GM10847 (cell line): ENCODE results near the gene STOML1.
A peak's percentile ranks its signal among the peaks of the same experiment; 100 is the strongest.

ENCODE experiments used
- POLR2A ChIP-seq: IDR thresholded peaks from 2 replicates; pipeline ENCODE4 v1.6.1; 2011; ENCODE audit not compliant: insufficient read length; ENCODE audit errors: extremely low read depth

Gene STOML1, protein sequence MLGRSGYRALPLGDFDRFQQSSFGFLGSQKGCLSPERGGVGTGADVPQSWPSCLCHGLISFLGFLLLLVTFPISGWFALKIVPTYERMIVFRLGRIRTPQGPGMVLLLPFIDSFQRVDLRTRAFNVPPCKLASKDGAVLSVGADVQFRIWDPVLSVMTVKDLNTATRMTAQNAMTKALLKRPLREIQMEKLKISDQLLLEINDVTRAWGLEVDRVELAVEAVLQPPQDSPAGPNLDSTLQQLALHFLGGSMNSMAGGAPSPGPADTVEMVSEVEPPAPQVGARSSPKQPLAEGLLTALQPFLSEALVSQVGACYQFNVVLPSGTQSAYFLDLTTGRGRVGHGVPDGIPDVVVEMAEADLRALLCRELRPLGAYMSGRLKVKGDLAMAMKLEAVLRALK

GRCh38 chr15:73991726-73992593 lies at the start of gene STOML1:
Gene STOML1, minus strand, starts transcription at chr15:73992295. Its CDS starts 72 bp downstream, at chr15:73992223.
- peak; percentile 46 for TF ChIP-seq POLR2A

- TF ChIP-seq POLR2A = no peak
Measured at GRCh38 chr15:74041311-74041756, 49.2 kb upstream of the STOML1 start.

DNA sequence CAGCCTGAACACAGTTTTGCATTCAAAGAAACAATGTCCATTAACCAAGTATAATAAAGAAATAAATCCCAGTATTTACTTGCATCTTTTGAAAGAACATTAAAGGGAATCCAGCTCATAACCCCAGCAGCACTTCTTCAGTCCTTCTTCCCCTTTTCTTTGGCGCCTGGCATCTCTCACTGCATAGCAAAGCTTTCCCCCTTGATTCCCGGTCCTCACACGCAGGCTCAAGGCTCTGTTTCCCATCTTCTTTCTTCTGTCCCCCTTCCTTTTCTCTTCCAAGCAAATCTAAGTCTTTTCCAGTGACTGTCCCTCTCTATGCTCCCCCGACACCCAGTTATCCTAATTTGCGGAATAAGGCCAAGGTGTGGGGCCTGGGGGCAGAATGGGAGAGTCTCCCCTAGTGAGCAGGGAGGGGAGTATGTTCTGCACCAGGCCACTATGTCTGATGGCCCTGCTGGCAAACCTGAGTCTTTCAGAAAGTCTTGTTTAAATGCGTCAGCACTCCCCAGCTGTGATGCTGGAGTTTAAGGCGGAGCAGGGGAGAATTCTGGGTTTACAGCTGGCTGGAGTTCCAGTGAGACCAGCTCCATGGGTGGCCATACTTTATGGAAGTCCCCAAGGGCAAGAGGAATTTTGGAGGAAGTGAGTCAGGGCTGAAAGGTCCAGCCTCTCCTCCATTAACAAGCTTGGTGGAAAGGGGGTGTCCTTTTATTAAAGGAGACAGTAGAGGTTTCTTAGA lies 48.2 kb upstream of the STOML1 start:
- TF ChIP-seq POLR2A = no peak

DNA sequence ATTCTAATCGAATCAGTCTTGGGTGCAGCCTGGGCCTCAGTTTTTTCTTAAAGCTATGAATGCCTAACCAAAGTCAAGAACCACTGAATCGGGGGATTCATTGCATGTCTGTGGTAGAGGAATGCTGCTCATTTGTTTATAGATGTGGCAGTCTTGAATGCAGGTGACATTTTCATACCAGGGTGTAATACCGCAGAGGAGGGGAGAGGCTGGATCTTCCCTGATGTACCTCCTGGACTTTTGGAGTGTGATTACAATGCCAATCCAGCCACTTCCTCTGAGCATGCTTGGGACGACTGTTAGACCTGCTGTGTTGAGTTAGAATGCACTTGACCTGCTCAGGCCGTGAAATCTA lies 47.5 kb upstream of the STOML1 start:
- TF ChIP-seq POLR2A = no peak

- TF ChIP-seq POLR2A = no peak
Measured at GRCh38 chr15:74038707-74039655, 46.9 kb upstream of the STOML1 start.

DNA sequence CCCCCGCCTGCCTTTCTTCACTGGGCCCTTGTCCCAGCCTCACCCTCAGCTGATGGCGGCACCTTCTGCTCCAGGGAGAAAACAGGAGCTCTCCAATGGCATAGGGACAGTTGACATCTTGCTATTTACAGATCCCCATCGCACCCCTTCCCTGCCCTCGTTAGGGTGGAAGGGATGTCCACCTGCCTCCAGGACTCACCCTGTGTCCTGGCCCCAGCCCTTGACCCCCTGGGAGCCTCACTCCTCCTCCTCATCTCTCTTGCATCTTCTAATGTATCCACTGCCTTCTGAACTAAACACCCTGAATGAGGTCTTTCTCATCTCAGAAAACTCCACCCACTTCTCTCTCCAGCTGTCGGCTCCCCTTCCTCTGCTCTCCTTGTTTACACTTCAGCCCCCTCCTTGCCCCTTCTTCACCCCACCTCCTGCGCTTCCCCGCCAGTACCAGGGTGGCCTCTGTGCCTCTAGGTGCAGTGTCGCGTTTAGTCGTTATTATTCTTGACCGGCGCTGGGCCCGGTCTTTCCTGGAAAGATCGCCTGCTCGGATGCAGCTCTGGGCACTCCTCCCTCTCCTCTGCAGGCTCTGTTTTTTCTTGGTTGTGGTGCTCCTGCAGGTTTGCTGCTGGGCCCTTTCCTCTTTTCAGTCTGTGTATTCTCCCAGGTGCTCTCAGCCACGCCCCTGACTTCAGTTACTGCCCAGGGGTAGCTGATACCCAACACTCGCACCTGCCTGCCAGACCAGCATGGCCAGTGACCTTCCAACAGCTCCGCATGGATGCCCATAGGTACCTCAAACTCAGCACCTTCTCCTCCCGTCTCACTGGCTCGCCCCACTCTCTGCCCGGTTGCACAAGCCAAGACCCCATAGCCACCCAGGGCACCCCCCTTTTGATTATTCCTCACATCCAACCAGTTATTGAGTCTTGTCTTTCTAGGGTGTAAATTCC lies 45.3 kb upstream of the STOML1 start:
- no peak for TF ChIP-seq POLR2A

DNA sequence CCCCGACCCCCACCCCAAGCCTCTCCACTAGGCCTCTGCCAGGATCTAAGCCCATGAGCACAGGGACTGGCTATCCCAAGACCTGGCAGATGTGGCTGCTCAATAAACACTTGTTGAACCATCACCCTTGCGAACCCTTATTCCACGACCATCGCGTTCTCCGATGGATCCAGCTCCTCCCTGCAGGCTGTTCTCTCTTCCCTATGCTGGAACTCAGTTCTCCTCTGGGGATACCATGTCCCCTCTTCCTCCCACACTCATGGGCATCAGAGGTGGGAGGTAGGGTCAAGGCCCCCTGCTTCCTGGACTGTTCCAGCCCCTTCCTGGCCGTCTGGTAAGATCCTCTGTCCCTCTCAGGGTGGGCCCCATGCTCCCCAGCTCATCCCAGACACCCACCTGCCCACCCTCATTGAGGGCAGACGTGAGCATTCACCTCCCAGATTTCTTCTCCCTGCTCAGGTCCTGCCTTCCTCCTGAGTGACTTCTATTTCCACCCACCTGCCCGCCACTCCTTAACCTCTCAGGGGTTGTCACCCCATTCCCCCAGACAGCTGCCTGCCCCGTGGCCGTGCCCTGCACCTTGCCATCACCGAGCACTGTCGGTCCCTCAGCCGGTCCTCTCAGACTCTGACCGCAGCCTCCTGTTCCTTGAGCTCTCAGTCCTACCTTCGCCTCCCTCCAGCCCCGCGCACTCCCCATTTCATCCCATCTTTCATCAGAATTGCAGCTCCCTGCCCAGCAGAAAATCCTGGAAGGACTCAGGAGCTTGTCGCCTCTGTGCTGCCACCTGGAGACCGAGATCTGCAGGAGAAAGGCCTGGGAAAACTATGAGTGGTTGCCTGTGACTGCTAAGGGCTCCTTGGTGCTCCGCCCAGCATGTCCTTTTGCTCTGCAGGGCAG lies 44.4 kb upstream of the STOML1 start:
- no peak for TF ChIP-seq POLR2A

GRCh38 chr15:74035121-74036017 lies 43.3 kb upstream of the STOML1 start:
- no peak for TF ChIP-seq POLR2A

DNA sequence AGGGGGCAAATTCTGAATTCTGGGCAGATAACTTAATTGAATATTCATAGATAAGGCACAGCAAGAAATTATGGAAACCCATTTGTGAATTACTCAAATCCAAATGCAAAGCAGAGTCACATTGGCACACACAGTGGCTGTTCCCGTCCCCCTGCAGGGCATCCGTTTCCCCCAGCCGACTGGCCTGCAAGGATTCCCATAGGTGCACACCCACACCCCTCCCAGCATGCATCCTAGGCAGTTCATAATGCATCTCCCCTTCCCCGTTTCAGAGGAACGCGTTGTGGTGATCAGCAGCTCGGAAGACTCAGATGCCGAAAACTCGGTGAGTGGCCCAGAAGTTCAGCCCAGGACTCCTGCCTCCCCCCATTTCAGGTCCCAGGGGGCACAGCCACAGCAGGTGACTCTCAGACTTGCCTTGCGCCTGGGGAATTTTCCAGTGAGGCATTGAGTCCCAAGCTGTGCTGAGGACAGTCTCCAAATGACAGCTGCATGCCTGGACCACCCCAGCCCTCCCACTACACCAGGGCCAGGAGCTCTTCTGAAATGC lies 42.2 kb upstream of the STOML1 start:
- no peak for TF ChIP-seq POLR2A

- no peak for TF ChIP-seq POLR2A
Measured at GRCh38 chr15:74032606-74033561, 40.8 kb upstream of the STOML1 start.
